Effector memory CD8-positive, alpha-beta T cell (primary cell): ENCODE measurements around the gene GCHFR.

Experiments
- ATAC-seq: fragments of 150-1000 bp; cut with Tn5 transposase; replicated peaks from 2 replicates; pipeline ENCODE4 v1.10.0; 2021; ENCODE audit warnings: mild to moderate bottlenecking, moderate library complexity
- DNase-seq, 3 experiments: peaks; one replicate each; pipeline ENCODE4 v3.0.0; 2021
- H3K27ac Mint-ChIP-seq, 2 donors: one replicate each; pipeline ENCODE4 v1.8.0; 2022; ENCODE audit warnings: mild to moderate bottlenecking in 2 of 2, mixed read lengths in 2 of 2, moderate library complexity in 2 of 2
- H3K27me3 Mint-ChIP-seq, 2 donors: one replicate each; pipeline ENCODE4 v1.8.0; 2022; ENCODE audit warnings: mixed read lengths in 2 of 2
- H3K36me3 Mint-ChIP-seq: one replicate; pipeline ENCODE4 v1.8.0; 2022; ENCODE audit warnings: mild to moderate bottlenecking, moderate library complexity, mixed read lengths; ENCODE audit not compliant: insufficient read depth
- H3K4me1 Mint-ChIP-seq, 2 donors: one replicate each; pipeline ENCODE4 v1.8.0; 2022; ENCODE audit warnings: low read depth in 2 of 2, mixed read lengths in 2 of 2
- H3K4me3 Mint-ChIP-seq, 2 donors: one replicate each; pipeline ENCODE4 v1.8.0; 2022; ENCODE audit warnings: mild to moderate bottlenecking in 2 of 2, mixed read lengths in 2 of 2, moderate library complexity in 2 of 2
- H3K9me3 Mint-ChIP-seq, 2 donors: one replicate each; pipeline ENCODE4 v1.8.0; 2022; ENCODE audit warnings: mixed read lengths in 2 of 2

The GCHFR gene

DNA sequence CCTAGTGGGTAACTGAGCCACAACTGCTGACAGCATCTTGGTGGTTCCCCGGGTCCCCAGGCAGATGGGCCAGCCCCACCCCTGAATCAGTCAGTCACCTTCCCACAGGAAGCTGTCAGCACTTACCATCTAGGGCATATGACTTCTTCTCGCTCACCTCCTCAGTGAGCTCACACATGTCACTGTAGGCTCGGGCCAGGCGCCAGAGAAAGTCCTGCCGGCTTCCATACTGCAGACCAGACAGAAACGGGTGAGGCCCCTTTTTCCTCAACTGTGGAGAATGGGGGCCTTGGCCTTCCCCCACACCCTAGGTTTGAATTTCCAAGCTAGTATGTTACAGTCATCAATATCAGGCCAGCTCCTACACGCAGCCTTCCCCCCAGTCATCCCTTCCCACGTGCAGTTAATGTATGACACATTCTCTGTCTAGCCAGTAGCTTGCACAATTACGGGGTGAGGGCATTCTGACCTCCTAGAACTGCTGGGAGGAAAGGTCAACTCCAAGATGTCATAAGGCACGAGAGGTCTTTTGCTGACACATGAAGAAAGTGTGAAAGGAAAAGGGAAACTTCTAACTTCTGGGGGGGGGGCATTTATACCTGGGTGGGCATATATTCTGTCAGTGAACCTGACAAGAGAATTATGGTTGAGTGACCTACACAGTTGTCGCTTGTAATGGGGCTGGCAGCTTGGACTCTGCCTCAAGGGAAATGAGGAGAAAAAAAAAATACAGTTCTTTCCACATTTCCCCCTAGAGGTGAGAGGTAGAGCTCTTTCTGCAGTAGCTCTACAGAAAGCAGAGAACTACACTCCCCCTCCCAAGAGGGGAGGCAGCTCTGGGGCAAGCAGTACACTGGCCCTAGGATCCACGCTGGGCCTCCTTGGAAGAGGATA lies 19.7 kb upstream of the GCHFR start:
- H3K36me3 Mint-ChIP-seq: peaks cover 14% of the 10 kb centered on the region

DNA sequence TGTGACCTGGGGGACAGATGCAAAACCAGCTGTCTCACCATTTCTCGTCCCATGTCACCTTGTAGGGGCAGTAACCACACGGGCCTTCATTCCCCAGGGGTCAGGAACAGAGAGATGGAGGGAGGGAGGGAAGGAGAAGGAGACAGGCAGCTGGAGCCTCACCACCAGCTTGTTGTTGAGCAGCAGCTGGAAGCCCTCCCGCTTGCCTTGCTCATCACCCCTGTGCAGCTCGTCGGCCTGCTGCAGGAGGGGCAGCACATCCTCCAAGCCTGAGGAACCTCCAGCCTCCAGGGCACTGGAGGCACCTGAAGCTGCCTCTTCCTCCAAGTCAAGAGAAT lies 19.1 kb upstream of the GCHFR start:
- no peak for ATAC-seq
- Mint-ChIP-seq H3K27me3 (no peaks in the 10 kb centered on the region), H3K36me3 (peaks cover 19% of the 10 kb centered on the region)

More for the DNA sequence above, 19.7 kb upstream of the GCHFR start:
- no peaks in the 10 kb centered on the region for H3K27me3 Mint-ChIP-seq
- H3K27ac Mint-ChIP-seq: peak overlapping the region; percentile 97 to 98
- ATAC-seq (peak; percentile 97), DNase-seq (peak; percentile 69 to 73 (median 71))
- peaks cover 24 to 25% of the 10 kb centered on the region in 2 donors for H3K4me1 Mint-ChIP-seq
- H3K9me3 Mint-ChIP-seq: no peaks in the 10 kb centered on the region
- H3K4me3 Mint-ChIP-seq: peak overlapping the region; percentile 66 to 74

DNA sequence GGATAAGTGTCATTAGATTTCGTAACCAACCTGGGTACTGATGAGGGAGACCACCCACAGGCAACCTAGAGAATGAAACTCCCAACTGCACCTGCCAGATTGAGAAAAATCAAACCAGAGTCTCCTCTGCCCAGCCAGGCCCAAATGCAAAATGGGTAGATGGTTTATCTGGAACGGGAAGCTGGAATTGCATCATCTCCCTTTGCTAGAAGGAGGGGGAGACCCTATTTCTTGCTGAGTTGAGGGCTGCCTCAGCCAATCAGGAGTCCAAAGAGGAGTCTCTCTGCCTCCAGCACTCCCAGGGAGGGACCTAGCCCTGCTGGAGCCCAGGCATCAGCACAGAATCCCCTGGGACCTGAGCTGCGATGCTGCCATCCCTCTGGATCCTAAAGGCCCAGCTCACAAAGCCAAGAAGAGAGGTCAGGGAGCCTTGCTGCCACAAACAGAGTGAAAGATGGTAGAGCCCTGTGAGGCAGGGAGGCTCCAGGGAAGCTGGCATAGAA lies 16.9 kb upstream of the GCHFR start:
- Mint-ChIP-seq H3K36me3 (peaks cover 34% of the 10 kb centered on the region), H3K27ac (peak overlapping the region in 1 of 2 donors; percentile 98), H3K4me1 (peaks cover 24 to 32% of the 10 kb centered on the region in 2 donors), H3K27me3 (no peaks in the 10 kb centered on the region), H3K9me3 (no peaks in the 10 kb centered on the region), H3K4me3 (no peak overlapping the region)
- ATAC-seq (no peak), DNase-seq (no peak)

More for the DNA sequence above, 19.1 kb upstream of the GCHFR start:
- H3K27ac Mint-ChIP-seq: peak overlapping the region; percentile 97 to 98
- no peak for DNase-seq
- no peak overlapping the region for H3K4me3 Mint-ChIP-seq
- no peaks in the 10 kb centered on the region for H3K9me3 Mint-ChIP-seq
- H3K4me1 Mint-ChIP-seq: peaks cover 24 to 29% of the 10 kb centered on the region in 2 donors

DNA sequence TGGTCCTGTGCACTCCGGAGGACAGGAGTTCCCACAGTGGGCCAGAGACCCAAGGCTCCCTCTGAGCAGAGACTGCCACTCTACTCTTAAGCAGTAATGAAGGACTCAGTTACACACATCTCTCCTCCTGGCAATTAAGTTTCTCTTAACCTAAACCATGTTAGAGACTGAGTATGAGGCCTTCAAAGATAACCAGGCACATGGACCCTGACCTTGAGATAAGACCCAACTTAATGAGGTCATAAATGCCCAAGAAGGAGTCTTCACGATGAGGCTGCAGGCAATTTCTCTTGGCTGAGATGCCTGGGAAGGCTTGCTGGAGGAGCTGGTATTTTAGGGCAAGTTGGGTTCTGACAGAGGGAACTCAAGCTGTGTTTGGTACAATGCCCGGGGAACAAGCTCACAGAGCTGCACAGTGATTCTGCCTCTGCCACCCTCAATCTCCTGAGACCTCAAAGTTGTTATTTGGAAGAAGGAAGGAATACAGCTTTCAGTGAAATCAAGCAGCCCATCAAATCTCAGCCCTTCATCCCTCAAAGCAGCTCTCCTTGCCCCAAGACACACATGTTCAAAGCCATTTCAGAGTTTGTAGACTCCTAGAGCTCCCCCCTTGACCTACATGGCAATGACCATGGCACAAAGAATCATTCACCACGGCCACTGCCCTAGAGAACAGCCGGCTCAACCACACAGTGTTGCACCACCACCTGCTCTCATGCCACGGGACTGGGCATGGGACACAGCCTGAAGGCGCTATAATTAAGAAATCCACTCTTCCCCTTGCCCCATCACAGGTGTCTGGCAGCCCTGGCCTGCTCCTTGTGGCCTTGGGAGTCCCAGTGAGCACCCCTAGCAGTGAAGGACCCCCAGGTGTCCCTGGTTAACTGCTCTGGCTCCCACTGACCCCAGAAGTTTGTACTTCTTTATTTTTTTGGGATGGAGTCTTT lies 15.9 kb upstream of the GCHFR start:
- ATAC-seq (no peak), DNase-seq (no peak)
- peak overlapping the region; percentile 41 to 98 for H3K27ac Mint-ChIP-seq
- H3K36me3 Mint-ChIP-seq: peaks cover 42% of the 10 kb centered on the region
- no peaks in the 10 kb centered on the region for H3K9me3 Mint-ChIP-seq
- H3K4me1 Mint-ChIP-seq: peaks cover 25 to 35% of the 10 kb centered on the region in 2 donors
- H3K27me3 Mint-ChIP-seq: no peaks in the 10 kb centered on the region
- H3K4me3 Mint-ChIP-seq: no peak overlapping the region

DNA sequence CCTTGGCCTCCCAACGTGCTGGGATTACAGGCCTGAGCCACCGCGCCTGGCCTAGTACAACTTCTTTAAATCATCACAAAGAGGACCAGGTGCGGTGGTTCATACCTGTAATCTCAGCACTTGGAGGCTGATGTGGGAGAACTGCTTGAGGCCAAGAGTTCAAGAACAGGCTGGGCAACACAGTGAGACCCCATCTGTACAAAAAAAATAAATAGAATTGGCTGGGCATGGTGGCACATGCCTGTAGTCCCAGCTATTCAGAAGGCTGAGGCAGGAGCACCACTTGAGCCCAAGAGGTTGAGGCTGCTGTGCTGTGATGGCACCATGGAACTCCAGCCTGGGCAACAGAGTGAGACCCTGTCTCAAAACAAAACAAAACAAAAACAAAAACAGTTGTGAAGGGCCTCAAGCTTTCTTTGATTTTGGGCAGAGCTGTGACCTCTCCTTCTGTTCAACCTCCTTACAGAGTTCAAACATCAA lies 14.7 kb upstream of the GCHFR start:
- Mint-ChIP-seq H3K4me1 (peaks cover 27 to 36% of the 10 kb centered on the region in 2 donors), H3K9me3 (no peaks in the 10 kb centered on the region), H3K27ac (no peak overlapping the region), H3K36me3 (peaks cover 40% of the 10 kb centered on the region), H3K27me3 (no peaks in the 10 kb centered on the region), H3K4me3 (no peak overlapping the region)
- ATAC-seq (no peak), DNase-seq (no peak)

DNA sequence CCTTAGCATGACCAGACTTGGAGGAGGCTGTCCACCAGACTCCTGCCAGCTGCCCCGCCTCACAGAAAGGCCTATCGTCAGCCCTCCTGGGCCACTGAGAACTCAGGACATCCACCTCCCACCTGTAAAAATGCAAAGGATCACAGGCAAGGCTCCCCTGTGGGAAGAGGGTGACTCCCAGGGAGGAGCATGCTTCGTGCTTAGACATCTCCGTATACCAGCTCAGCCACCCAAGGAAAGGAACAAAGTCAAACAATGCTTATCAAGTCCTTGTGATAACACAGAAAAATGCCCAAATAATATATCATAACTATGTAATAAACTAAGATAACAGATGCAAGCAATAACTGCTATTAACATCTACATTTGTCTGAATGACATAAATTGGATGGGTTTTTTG lies 13.0 kb upstream of the GCHFR start:
- no peaks in the 10 kb centered on the region for H3K27me3 Mint-ChIP-seq
- DNase-seq: no peak
- no peak for ATAC-seq
- no peak overlapping the region for H3K27ac Mint-ChIP-seq
- H3K4me3 Mint-ChIP-seq: no peak overlapping the region
- peaks cover 39% of the 10 kb centered on the region for H3K36me3 Mint-ChIP-seq
- no peaks in the 10 kb centered on the region for H3K9me3 Mint-ChIP-seq
- H3K4me1 Mint-ChIP-seq: peaks cover 24 to 34% of the 10 kb centered on the region in 2 donors

DNA sequence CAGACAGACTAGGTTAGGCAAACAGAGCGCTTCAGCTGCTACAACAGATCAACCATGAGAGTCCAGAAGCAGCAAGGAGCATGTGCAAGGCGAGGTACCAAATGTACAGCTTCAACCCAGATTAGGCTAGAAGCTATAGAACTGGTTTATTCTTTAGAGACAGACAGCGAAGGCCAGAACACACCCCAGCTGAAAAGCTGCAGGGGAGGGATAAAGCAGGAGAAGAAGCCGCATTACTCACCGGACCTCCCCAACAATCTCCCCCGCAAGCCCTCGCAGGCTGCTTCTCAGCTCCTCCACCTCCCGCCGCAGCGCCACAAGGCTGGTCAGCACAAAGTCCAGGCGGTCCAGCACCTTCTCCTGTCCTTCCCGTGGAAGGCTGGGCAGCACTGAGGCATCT lies 12.1 kb upstream of the GCHFR start:
- H3K36me3 Mint-ChIP-seq: peaks cover 39% of the 10 kb centered on the region
- ATAC-seq (no peak), DNase-seq (no peak)
- H3K27me3 Mint-ChIP-seq: no peaks in the 10 kb centered on the region
- H3K4me1 Mint-ChIP-seq: peaks cover 24 to 34% of the 10 kb centered on the region in 2 donors
- no peaks in the 10 kb centered on the region for H3K9me3 Mint-ChIP-seq
- peak overlapping the region; percentile 41 to 98 for H3K27ac Mint-ChIP-seq
- H3K4me3 Mint-ChIP-seq: no peak overlapping the region

DNA sequence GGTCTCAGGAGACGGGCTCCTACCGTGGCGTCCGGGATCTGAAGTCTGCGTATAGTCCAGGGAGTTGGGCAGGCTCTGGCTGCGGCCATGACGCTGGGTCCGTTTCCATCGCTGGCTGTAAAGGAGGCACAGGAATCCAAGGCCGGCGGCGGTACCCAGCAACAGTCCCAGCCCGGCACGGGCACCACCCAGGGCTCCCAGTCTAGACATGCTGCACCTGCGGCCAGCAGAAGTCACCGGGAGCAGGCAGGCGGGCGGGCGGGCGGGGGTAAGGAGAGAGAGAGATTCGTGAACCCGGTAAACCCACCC lies 9.3 kb upstream of the GCHFR start:
- H3K27ac Mint-ChIP-seq: peak overlapping the region; percentile 95 to 98
- DNase-seq: peak in 1 of 3 experiments; percentile 32
- peaks cover 24 to 33% of the 10 kb centered on the region in 2 donors for H3K4me1 Mint-ChIP-seq
- H3K4me3 Mint-ChIP-seq: peak overlapping the region; percentile 95 to 99
- H3K9me3 Mint-ChIP-seq: no peaks in the 10 kb centered on the region
- peaks cover 36% of the 10 kb centered on the region for H3K36me3 Mint-ChIP-seq
- H3K27me3 Mint-ChIP-seq: no peaks in the 10 kb centered on the region
- peak; percentile 26 for ATAC-seq

DNA sequence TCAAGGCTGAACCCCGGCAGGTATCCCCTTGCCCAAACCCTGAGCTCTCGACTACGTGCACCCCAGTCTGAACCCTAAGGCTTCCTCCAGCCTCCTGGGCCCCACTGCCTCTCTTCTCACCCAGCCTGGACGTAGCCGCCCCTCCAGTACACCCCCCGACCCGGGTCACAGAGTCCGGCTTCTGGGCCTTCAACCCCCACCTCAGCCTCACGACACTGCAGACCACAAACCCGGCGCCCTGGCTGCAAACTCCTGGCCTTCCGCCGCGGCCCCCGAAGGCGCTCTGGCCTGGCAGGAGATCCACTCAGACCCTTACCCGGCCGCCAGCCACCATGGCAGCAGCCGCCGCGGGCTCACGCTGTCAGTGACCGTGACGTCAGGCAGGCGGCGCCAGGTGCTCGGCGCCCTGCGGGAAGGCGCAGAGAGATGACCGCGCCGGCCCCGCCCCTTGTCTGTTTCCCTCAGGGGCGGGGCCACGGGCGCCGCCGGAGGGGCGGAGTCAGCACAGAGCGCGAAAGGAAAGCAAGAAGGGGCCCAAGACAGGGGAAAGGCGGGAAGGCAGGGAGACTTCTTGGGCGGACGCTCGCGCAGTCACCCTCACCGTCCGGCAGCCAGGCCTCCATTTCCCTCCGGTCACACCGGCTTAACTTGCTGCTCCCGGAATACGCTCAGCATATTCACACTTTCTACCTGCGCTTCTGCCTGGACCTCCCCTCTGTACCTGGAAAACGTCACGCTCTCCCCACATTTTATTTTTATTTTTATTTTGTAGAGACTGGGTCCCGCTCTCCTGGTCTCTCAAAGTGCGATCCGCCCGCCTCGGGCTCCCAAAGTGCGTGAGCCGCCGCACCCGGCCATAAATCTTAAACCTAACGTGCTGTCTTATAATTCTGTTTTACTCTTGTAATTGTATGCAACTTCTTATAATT lies 8.7 kb upstream of the GCHFR start, which contains the start of gene RMDN3:
Gene RMDN3, minus strand, starts transcription at position 372 of the 929 bp plus-strand sequence. CDS start 471 bp downstream, outside the sequence.
- DNase-seq (peak; percentile 91 to 92 (median 92)), ATAC-seq (peak; percentile 86)
- Mint-ChIP-seq H3K27ac (peak within 1 kb of the TSS; percentile 95 to 98), H3K4me3 (peak within 1 kb of the TSS; percentile 95 to 99), H3K27me3 (no peaks in the 10 kb centered on the region), H3K9me3 (no peaks in the 10 kb centered on the region), H3K4me1 (peaks cover 24 to 30% of the 10 kb centered on the region in 2 donors), H3K36me3 (peaks cover 32% of the 10 kb centered on the region)

DNA sequence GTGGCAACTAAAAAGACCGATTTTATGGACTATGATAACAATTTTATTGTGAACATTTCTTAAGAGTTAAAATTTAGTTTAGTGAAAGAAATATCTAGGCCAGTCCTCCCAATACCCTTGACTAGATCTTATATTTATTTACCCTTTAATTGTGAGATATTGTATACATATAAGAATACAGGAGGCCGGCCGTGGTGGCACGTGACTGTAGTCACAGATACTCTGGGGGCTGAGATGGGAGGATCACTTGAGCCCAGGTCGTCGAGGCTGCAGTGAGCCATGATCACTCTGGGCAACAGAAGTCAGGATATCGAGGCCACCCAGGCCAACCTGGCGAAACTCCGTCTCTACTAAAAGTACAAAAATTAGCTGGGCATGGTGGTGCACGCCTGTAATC lies 8.1 kb upstream of the GCHFR start:
- H3K9me3 Mint-ChIP-seq: no peaks in the 10 kb centered on the region
- no peaks in the 10 kb centered on the region for H3K27me3 Mint-ChIP-seq
- H3K36me3 Mint-ChIP-seq: peaks cover 27% of the 10 kb centered on the region
- no peak for ATAC-seq
- H3K4me3 Mint-ChIP-seq: peak overlapping the region; percentile 95 to 99
- H3K4me1 Mint-ChIP-seq: peaks cover 24 to 30% of the 10 kb centered on the region in 2 donors
- DNase-seq: no peak
- peak overlapping the region; percentile 95 to 98 for H3K27ac Mint-ChIP-seq

DNA sequence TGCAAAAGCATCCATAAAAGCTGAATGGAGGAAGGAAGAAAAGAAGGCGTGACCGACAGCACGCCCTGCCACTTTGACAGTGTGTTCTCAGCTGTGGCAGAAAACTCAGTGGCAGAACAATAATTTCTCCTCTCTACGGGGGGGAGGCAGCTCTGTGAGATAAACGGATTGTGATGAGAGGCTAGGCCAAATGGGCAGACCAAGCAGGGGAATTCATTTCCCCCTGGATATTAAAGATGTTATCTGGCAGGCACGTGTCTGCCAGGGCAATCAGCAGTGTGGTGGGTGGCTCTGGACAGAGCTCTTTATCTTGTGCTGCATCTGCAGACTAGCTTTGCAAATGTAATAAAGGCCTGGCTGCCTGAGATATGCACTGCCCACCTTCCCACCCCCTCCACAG lies 6.9 kb upstream of the GCHFR start:
- H3K4me1 Mint-ChIP-seq: peaks cover 24 to 27% of the 10 kb centered on the region in 2 donors
- no peaks in the 10 kb centered on the region for H3K27me3 Mint-ChIP-seq
- peak overlapping the region; percentile 15 to 51 for H3K27ac Mint-ChIP-seq
- H3K36me3 Mint-ChIP-seq: peaks cover 19% of the 10 kb centered on the region
- no peaks in the 10 kb centered on the region for H3K9me3 Mint-ChIP-seq
- peak overlapping the region; percentile 37 to 99 for H3K4me3 Mint-ChIP-seq
- no peak for DNase-seq
- ATAC-seq: no peak

DNA sequence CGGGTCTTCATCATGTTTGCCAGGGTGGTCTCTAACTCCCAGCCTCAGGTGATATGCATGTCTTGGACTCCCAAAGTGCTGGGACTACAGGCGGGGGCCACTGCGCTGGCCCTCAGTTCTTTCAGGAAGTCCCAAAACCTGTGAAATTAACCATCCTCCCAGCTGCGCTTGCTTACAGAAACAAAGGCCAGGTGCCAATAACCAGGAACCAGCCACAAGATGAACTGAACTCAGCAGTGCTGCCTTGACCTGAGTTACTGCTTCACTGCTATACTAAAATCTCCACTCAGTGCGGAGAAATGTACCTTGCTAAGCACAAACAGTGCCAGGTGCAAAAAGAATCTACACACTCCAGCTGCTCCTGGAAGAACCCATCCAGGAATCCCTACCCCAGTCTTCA lies 3.9 kb upstream of the GCHFR start:
- Mint-ChIP-seq H3K36me3 (peaks cover 6% of the 10 kb centered on the region), H3K27ac (no peak overlapping the region), H3K9me3 (no peaks in the 10 kb centered on the region), H3K27me3 (no peaks in the 10 kb centered on the region), H3K4me1 (peaks cover 8 to 16% of the 10 kb centered on the region in 2 donors), H3K4me3 (no peak overlapping the region)
- ATAC-seq: no peak
- no peak for DNase-seq
